GM12878 (cell line): Measurements from ENCODE around the gene RAC2. TPM values are rescaled to one million over a fixed set of nuclear protein-coding genes. Genes with fewer than 3 reads are reported as not detected.

Source experiments
- ATAC-seq: fragments of 200-7000 bp; cut with Tn5 transposase; 3 replicates; pipeline ENCODE4 v1.9.1; 2020; ENCODE audit warnings: mild to moderate bottlenecking, moderate library complexity
- BruUV-seq: library from RNA; stranded (reverse); fragments of 400-500 nt; replicated peaks from 2 replicates; lab custom pipeline; 2021; lab: Mats Ljungman, UMichigan
- CTCF ChIA-PET: fragments of 300-600 bp; sonication (Branson Sonifier 250); formaldehyde crosslinking; extraction: SDS; loops from one replicate; lab custom pipeline; 2021; ENCODE audit warnings: inconsistent platforms; lab: Yijun Ruan, JAX
- POLR2A ChIA-PET: fragments of 350-600 bp; formaldehyde crosslinking; extraction: SDS; loops from one replicate; lab custom pipeline; 2021; ENCODE audit warnings: inconsistent platforms; lab: Charles Lee
- RAD21 ChIA-PET: fragments of 300-600 bp; sonication (Branson Sonifier 250); formaldehyde crosslinking; loops from one replicate; lab custom pipeline; 2023; ENCODE audit warnings: antibody characterized with exemption; ENCODE audit not compliant: unreplicated experiment; lab: Charles Lee
- SMC1A ChIA-PET: fragments of 300-600 bp; sonication (Branson Sonifier 250); formaldehyde crosslinking; loops from one replicate; lab custom pipeline; 2023; ENCODE audit not compliant: unreplicated experiment, uncharacterized antibody; lab: Charles Lee
- DNase-seq: peaks from one replicate; pipeline ENCODE4 v3.0.0-alpha.2; 2011; ENCODE audit warnings: low read depth, low spot score
- FAIRE-seq: peaks from 3 replicates; lab custom pipeline; 2011; peaks lifted over from hg19 to GRCh38; lab: Jason Lieb, UNC
- H2AFZ ChIP-seq: 2 replicates; pipeline ENCODE4 v1.6.0; 2011; ENCODE audit warnings: low read depth, low read length, control low read depth; ENCODE audit not compliant: control insufficient read depth
- H3K27ac ChIP-seq: 2 replicates; pipeline ENCODE4 v1.5.1; 2011; ENCODE audit warnings: control low read depth; ENCODE audit not compliant: control insufficient read depth, insufficient read depth
- H3K27me3 ChIP-seq, 2 experiments: replicated peaks in 1 of 2; 2 replicates each; pipeline versions ENCODE4 v1.6.0 to v1.6.1; 2011; ENCODE audit warnings: low read length in 1 of 2; ENCODE audit not compliant: control insufficient read depth in 2 of 2, insufficient read depth in 2 of 2
- H3K36me3 ChIP-seq, 2 experiments: 2 replicates each; pipeline ENCODE4 v1.5.1; 2011; ENCODE audit warnings: low read length in 1 of 2; ENCODE audit not compliant: control insufficient read depth in 2 of 2, insufficient read depth in 2 of 2
- H3K4me1 ChIP-seq: 2 replicates; pipeline ENCODE4 v1.6.1; 2011; ENCODE audit warnings: mild to moderate bottlenecking, low read length, moderate library complexity, mixed read lengths; ENCODE audit not compliant: control insufficient read depth, insufficient read depth
- H3K4me2 ChIP-seq: 2 replicates; pipeline ENCODE4 v1.6.0; 2011; ENCODE audit warnings: control low read depth; ENCODE audit not compliant: control insufficient read depth, insufficient read depth
- H3K4me3 ChIP-seq: fragments of 200-600 bp; sonication (generic); 2 replicates; pipeline ENCODE4 v1.5.1; 2016
- H3K79me2 ChIP-seq: 2 replicates; pipeline ENCODE4 v1.6.0; 2011; ENCODE audit warnings: low read length; ENCODE audit not compliant: control insufficient read depth, insufficient read depth
- H3K9ac ChIP-seq: 2 replicates; pipeline ENCODE4 v1.8.0; 2011; ENCODE audit warnings: low read length, control low read depth, mixed read lengths; ENCODE audit not compliant: control insufficient read depth, insufficient read depth
- H3K9me3 ChIP-seq: replicated peaks from 3 replicates; pipeline ENCODE4 v1.5.1; 2011; ENCODE audit warnings: mild to moderate bottlenecking, low read length; ENCODE audit not compliant: control insufficient read depth, insufficient read depth
- H4K20me1 ChIP-seq: 2 replicates; pipeline ENCODE4 v1.6.0; 2011; ENCODE audit not compliant: control insufficient read depth, insufficient read depth
- BACH1 ChIP-seq: fragments of 450-650 bp; IDR thresholded peaks from 2 replicates; pipeline ENCODE4 v1.6.1; 2017; ENCODE audit warnings: mild to moderate bottlenecking, borderline replicate concordance
- CHD1 ChIP-seq: IDR thresholded peaks from 2 replicates; pipeline ENCODE4 v1.6.1; 2012; ENCODE audit warnings: low read depth, low read length, improper control_type of control experiment
- CHD4 ChIP-seq: fragments of 200-600 bp; sonication (generic); IDR thresholded peaks from 2 replicates; pipeline ENCODE4 v1.6.1; 2016; ENCODE audit warnings: mild to moderate bottlenecking
- CREB1 ChIP-seq: IDR thresholded peaks from 2 replicates; pipeline ENCODE4 v1.6.1; 2012; ENCODE audit warnings: low read depth, mild to moderate bottlenecking, inconsistent platforms
- JUNB ChIP-seq: IDR thresholded peaks from 2 replicates; pipeline ENCODE4 v1.6.1; 2016; ENCODE audit warnings: antibody characterized with exemption, mild to moderate bottlenecking
- KAT2A ChIP-seq: conservative IDR thresholded peaks from 2 replicates; pipeline ENCODE4 v1.6.1; 2011; ENCODE audit warnings: low read depth, low read length; ENCODE audit not compliant: control insufficient read depth
- NFYB ChIP-seq: IDR thresholded peaks from 2 replicates; pipeline ENCODE4 v1.6.1; 2011; ENCODE audit warnings: low read depth, mild to moderate bottlenecking, low read length, improper control_type of control experiment, moderate library complexity; ENCODE audit not compliant: insufficient read depth
- NR2C2 ChIP-seq: IDR thresholded peaks from 2 replicates; pipeline ENCODE4 v1.6.1; 2011; ENCODE audit warnings: borderline replicate concordance, low read depth; ENCODE audit not compliant: control insufficient read depth, insufficient read length
- POLR2AphosphoS5 ChIP-seq: IDR thresholded peaks from 2 replicates; pipeline ENCODE4 v1.6.1; 2011; ENCODE audit warnings: mild to moderate bottlenecking, low read length, inconsistent platforms
- SMC3 ChIP-seq: IDR thresholded peaks from 2 replicates; pipeline ENCODE4 v1.6.1; 2011; ENCODE audit warnings: low read length, improper control_type of control experiment, borderline replicate concordance
- SP1 ChIP-seq: IDR thresholded peaks from one replicate; pipeline ENCODE4 v1.6.1; 2011; ENCODE audit warnings: low read depth, low read length
- STAT3 ChIP-seq: IDR thresholded peaks from 2 replicates; pipeline ENCODE4 v1.6.1; 2011; ENCODE audit warnings: low read depth, low read length, improper control_type of control experiment
- TARDBP ChIP-seq: IDR thresholded peaks from 2 replicates; pipeline ENCODE4 v1.6.1; 2016; ENCODE audit warnings: borderline replicate concordance
- WGBS: methylation state at CpG from one replicate; pipeline ENCODE4 v1.1.6; 2016; ENCODE audit warnings: low lambda C conversion rate; ENCODE audit not compliant: insufficient replicate concordance, insufficient coverage; ENCODE audit errors: missing lambda C conversion rate; 5-methylcytosine and 5-hydroxymethylcytosine counted together
- in situ Hi-C: fragments of 300-500 bp; cut with MboI; formaldehyde crosslinking; loops from 9 replicates; pipeline ENCODE4 v1.14.3; 2018; ENCODE audit warnings: mixed read lengths
- intact Hi-C: fragments of 100-400 bp; cut with micrococcal nuclease; formaldehyde crosslinking; loops from one replicate; pipeline ENCODE4 v1.14.2; 2022; ENCODE audit not compliant: unreplicated experiment
- polyA plus RNA-seq, 11 experiments: library from polyadenylated mRNA; depleted of rRNA in 4 of 11; unstranded in 6 of 11; stranded (reverse) in 5 of 11; fragments of >200 nt; fragmentation: Nextera tagmentation in 4 of 11; fragmentation: Illumina TruSeq in 1 of 11; extraction: Ambion mirVana in 4 of 11; extraction: Trizol in 1 of 11; gene quantifications; 1 replicate in 1 of 11; 2 replicates in 10 of 11; pipeline versions ENCODE4 v1.2.1 to v1.2.3, GENCODE V29; 2011 to 2016; ENCODE audit warnings: inconsistent platforms in 2 of 11, missing spikeins in 2 of 11, low read depth in 1 of 11
- total RNA-seq, 4 experiments: library from RNA; depleted of rRNA in 3 of 4; stranded (reverse); fragments of >200 nt in 3 of 4; fragmentation: Illumina TruSeq in 1 of 4; extraction: Trizol in 1 of 4; gene quantifications; 2 replicates each; pipeline versions ENCODE4 v1.2.1 to v1.2.3, GENCODE V29; 2013 to 2021
- TF ChIP-seq, protein P1 (sequence below): IDR thresholded peaks from 2 replicates; pipeline ENCODE4 v1.6.1; 2011; ENCODE audit warnings: low read depth, low read length, improper control_type of control experiment, borderline replicate concordance
- TF ChIP-seq, protein P2 (sequence below): fragments of 450-650 bp; IDR thresholded peaks from 2 replicates; pipeline ENCODE4 v1.6.1; 2018; ENCODE audit warnings: mild to moderate bottlenecking, low read depth, moderate library complexity; ENCODE audit not compliant: partially characterized antibody
- TF ChIP-seq, protein P3 (sequence below), 3 experiments: IDR thresholded peaks in 2 of 3; conservative IDR thresholded peaks in 1 of 3; 2 replicates each; pipeline ENCODE4 v1.5.1; 2011; ENCODE audit warnings: low read depth in 3 of 3, low read length in 3 of 3, mild to moderate bottlenecking in 3 of 3, control low read depth in 2 of 3, moderate library complexity in 2 of 3, inconsistent platforms in 1 of 3, mixed read lengths in 1 of 3; ENCODE audit not compliant: control insufficient read depth in 2 of 3, insufficient read depth in 1 of 3; ENCODE audit errors: extremely low read depth in 1 of 3
- TF ChIP-seq, protein P4 (sequence below): fragments of 450-650 bp; IDR thresholded peaks from 2 replicates; pipeline ENCODE4 v1.6.1; 2017; ENCODE audit warnings: mild to moderate bottlenecking

The RAC2 gene
- total and polyA plus RNA-seq, 10 of the 15 experiments (the other 5 are each of a cell fraction or from before 2014, with no cell fraction given): 102 to 386 (median 304) TPM

DNA sequence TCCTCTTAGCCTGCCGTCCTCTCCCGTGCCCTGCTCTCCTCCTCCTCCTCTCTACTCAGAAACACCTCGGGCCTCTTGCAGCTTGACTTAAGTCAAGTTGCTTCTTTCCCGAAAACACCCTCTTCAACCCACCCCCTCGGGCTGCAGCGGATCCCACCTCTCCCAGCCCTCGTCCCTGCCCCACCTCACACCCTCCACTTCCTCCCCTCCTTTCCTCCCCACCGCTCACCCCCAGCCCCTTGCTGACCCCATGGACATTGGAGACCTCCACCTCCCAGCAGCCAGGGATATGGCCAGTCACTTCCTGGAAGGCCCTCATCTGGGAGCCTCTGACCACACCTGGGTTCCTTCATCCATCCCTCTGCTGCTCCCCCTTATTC is 29.8 kb upstream of the RAC2 start:
- FAIRE-seq: no peak
- CTCF ChIA-PET: interaction anchor here (9.2 to 10.5 kb wide), 3 partner anchors 8 to 40 kb away, joined by 61 to 181 read pairs (median 124); partner anchors contain the start of gene CYTH4
- Histone ChIP-seq H2AFZ (no peak overlapping the region; the same call in 1 of the 2 replicates), H3K27me3 (no peaks in the 10 kb centered on the region), H3K27ac (no peak overlapping the region), H3K4me3 (no peak overlapping the region), H3K9me3 (no peaks in the 10 kb centered on the region), H3K4me1 (peaks cover 25% of the 10 kb centered on the region), H3K9ac (no peak overlapping the region), H4K20me1 (no peaks in the 10 kb centered on the region), H3K36me3 (no peaks in the 10 kb centered on the region), H3K4me2 (no peak overlapping the region; the same call in 1 of the 2 replicates), H3K79me2 (no peaks in the 10 kb centered on the region)
- 88% methylated on average over 5 of the region's 8 CpGs for WGBS
- RAD21 ChIA-PET: interaction anchor here (0.9 to 2.7 kb wide), 4 partner anchors 9 to 57 kb away, joined by 3 to 14 read pairs (median 9); partner anchors contain the start of gene CYTH4
- no peak for TF ChIP-seq CHD1
- TF ChIP-seq CHD4: no peak
- TF ChIP-seq, protein P1, sequence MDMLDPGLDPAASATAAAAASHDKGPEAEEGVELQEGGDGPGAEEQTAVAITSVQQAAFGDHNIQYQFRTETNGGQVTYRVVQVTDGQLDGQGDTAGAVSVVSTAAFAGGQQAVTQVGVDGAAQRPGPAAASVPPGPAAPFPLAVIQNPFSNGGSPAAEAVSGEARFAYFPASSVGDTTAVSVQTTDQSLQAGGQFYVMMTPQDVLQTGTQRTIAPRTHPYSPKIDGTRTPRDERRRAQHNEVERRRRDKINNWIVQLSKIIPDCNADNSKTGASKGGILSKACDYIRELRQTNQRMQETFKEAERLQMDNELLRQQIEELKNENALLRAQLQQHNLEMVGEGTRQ: no peak
- no peak for TF ChIP-seq NR2C2
- TF ChIP-seq JUNB: no peak
- TF ChIP-seq, protein P2, sequence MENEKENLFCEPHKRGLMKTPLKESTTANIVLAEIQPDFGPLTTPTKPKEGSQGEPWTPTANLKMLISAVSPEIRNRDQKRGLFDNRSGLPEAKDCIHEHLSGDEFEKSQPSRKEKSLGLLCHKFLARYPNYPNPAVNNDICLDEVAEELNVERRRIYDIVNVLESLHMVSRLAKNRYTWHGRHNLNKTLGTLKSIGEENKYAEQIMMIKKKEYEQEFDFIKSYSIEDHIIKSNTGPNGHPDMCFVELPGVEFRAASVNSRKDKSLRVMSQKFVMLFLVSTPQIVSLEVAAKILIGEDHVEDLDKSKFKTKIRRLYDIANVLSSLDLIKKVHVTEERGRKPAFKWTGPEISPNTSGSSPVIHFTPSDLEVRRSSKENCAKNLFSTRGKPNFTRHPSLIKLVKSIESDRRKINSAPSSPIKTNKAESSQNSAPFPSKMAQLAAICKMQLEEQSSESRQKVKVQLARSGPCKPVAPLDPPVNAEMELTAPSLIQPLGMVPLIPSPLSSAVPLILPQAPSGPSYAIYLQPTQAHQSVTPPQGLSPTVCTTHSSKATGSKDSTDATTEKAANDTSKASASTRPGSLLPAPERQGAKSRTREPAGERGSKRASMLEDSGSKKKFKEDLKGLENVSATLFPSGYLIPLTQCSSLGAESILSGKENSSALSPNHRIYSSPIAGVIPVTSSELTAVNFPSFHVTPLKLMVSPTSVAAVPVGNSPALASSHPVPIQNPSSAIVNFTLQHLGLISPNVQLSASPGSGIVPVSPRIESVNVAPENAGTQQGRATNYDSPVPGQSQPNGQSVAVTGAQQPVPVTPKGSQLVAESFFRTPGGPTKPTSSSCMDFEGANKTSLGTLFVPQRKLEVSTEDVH: no peak
- TF ChIP-seq, protein P3, sequence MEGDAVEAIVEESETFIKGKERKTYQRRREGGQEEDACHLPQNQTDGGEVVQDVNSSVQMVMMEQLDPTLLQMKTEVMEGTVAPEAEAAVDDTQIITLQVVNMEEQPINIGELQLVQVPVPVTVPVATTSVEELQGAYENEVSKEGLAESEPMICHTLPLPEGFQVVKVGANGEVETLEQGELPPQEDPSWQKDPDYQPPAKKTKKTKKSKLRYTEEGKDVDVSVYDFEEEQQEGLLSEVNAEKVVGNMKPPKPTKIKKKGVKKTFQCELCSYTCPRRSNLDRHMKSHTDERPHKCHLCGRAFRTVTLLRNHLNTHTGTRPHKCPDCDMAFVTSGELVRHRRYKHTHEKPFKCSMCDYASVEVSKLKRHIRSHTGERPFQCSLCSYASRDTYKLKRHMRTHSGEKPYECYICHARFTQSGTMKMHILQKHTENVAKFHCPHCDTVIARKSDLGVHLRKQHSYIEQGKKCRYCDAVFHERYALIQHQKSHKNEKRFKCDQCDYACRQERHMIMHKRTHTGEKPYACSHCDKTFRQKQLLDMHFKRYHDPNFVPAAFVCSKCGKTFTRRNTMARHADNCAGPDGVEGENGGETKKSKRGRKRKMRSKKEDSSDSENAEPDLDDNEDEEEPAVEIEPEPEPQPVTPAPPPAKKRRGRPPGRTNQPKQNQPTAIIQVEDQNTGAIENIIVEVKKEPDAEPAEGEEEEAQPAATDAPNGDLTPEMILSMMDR (IDR thresholded peaks at IDR 0.05 in 2 of 3, conservative IDR thresholded peaks at IDR 0.05 in 1 of 3; ENCODE audit: control insufficient read depth in 2 of 3, extremely low read depth in 1 of 3, insufficient read depth in 1 of 3, low read depth in 3 of 3, low read length in 3 of 3): no peak
- no peak for TF ChIP-seq TARDBP
- no peak for TF ChIP-seq SP1
- TF ChIP-seq NFYB: no peak
- no peak for TF ChIP-seq SMC3
- TF ChIP-seq STAT3: no peak
- TF ChIP-seq POLR2AphosphoS5: no peak
- TF ChIP-seq CREB1: no peak
- TF ChIP-seq, protein P4, sequence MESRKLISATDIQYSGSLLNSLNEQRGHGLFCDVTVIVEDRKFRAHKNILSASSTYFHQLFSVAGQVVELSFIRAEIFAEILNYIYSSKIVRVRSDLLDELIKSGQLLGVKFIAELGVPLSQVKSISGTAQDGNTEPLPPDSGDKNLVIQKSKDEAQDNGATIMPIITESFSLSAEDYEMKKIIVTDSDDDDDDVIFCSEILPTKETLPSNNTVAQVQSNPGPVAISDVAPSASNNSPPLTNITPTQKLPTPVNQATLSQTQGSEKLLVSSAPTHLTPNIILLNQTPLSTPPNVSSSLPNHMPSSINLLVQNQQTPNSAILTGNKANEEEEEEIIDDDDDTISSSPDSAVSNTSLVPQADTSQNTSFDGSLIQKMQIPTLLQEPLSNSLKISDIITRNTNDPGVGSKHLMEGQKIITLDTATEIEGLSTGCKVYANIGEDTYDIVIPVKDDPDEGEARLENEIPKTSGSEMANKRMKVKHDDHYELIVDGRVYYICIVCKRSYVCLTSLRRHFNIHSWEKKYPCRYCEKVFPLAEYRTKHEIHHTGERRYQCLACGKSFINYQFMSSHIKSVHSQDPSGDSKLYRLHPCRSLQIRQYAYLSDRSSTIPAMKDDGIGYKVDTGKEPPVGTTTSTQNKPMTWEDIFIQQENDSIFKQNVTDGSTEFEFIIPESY: no peak
- TF ChIP-seq KAT2A: no peak
- TF ChIP-seq BACH1: no peak
- no peak for DNase-seq
- BruUV-seq: no TSS peak
- in situ Hi-C loops (no loop called here), intact Hi-C loops (no loop called here)
- POLR2A ChIA-PET: interaction anchor here (0.9 to 1.1 kb wide), 2 partner anchors 9 to 11 kb away, joined by 3 to 4 read pairs; partner anchors contain the start of gene CYTH4
- SMC1A ChIA-PET: interaction anchor here (1.0 to 5.1 kb wide), 7 partner anchors 9 to 74 kb away, joined by 3 to 24 read pairs (median 3); partner anchors contain the start of genes CYTH4 and RAC2
- no peak; the same call in 2 of the 3 replicates for ATAC-seq
